H9 (cell line): Measurements from ENCODE around the gene PCSK6. TPM values are rescaled to one million over a fixed set of nuclear protein-coding genes. Genes with fewer than 3 reads are reported as not detected.

Experiments
- DNase-seq: peaks from one replicate; pipeline ENCODE4 v3.0.0-alpha.2; 2017
- H2AFZ ChIP-seq: one replicate; pipeline ENCODE4 v1.6.1; 2013; ENCODE audit warnings: mild to moderate bottlenecking, low read length, control low read depth, moderate library complexity
- H2AK5ac ChIP-seq: 2 replicates; pipeline ENCODE4 v1.6.1; 2013; ENCODE audit warnings: low read length, control low read depth, mixed read lengths; ENCODE audit not compliant: insufficient read length
- H2BK120ac ChIP-seq: one replicate; pipeline ENCODE4 v1.6.1; 2013; ENCODE audit warnings: low read depth, mild to moderate bottlenecking, low read length, control low read depth, inconsistent platforms; ENCODE audit not compliant: poor library complexity, severe bottlenecking
- H2BK12ac ChIP-seq: 2 replicates; pipeline ENCODE4 v1.6.1; 2013; ENCODE audit warnings: low read length, control low read depth, mixed read lengths, low read depth; ENCODE audit not compliant: insufficient read length
- H2BK15ac ChIP-seq: 2 replicates; pipeline ENCODE4 v1.6.1; 2013; ENCODE audit warnings: low read depth, low read length, control low read depth
- H2BK20ac ChIP-seq: one replicate; pipeline ENCODE4 v1.6.1; 2013; ENCODE audit warnings: low read depth, mild to moderate bottlenecking, low read length, control low read depth, inconsistent platforms; ENCODE audit not compliant: poor library complexity, severe bottlenecking
- H2BK5ac ChIP-seq: 2 replicates; pipeline ENCODE4 v1.6.1; 2013; ENCODE audit warnings: low read length, control low read depth, mixed read lengths; ENCODE audit not compliant: insufficient read length
- H3K14ac ChIP-seq: 2 replicates; pipeline ENCODE4 v1.6.1; 2013; ENCODE audit warnings: low read length, control low read depth; ENCODE audit not compliant: insufficient read depth
- H3K18ac ChIP-seq: 2 replicates; pipeline ENCODE4 v1.6.1; 2013; ENCODE audit warnings: low read depth, mild to moderate bottlenecking, mixed read lengths, low read length, control low read depth; ENCODE audit not compliant: insufficient read length
- H3K23ac ChIP-seq: 2 replicates; pipeline ENCODE4 v1.6.1; 2013; ENCODE audit warnings: low read length, control low read depth, mixed read lengths, low read depth; ENCODE audit not compliant: insufficient read length
- H3K23me2 ChIP-seq: 2 replicates; pipeline ENCODE4 v1.6.1; 2013; ENCODE audit warnings: low read depth, mild to moderate bottlenecking, mixed read lengths, low read length, control low read depth; ENCODE audit not compliant: insufficient read length, poor library complexity, severe bottlenecking
- H3K27ac ChIP-seq: 2 replicates; pipeline ENCODE4 v1.5.1; 2013; ENCODE audit warnings: low read length, control low read depth, mixed read lengths, low read depth; ENCODE audit not compliant: insufficient read length
- H3K27me3 ChIP-seq: 2 replicates; pipeline ENCODE4 v1.6.1; 2013; ENCODE audit warnings: low read length, control low read depth, inconsistent platforms; ENCODE audit not compliant: insufficient read depth
- H3K4ac ChIP-seq: 2 replicates; pipeline ENCODE4 v1.6.1; 2013; ENCODE audit warnings: low read depth, mild to moderate bottlenecking, control low read depth, inconsistent platforms, low read length, moderate library complexity
- H3K4me1 ChIP-seq: 2 replicates; pipeline ENCODE4 v1.6.1; 2013; ENCODE audit warnings: low read length, control low read depth, inconsistent platforms; ENCODE audit not compliant: insufficient read depth
- H3K4me2 ChIP-seq: 2 replicates; pipeline ENCODE4 v1.6.1; 2013; ENCODE audit warnings: low read length, control low read depth, mixed read lengths; ENCODE audit not compliant: insufficient read length, insufficient read depth
- H3K56ac ChIP-seq: 2 replicates; pipeline ENCODE4 v1.6.1; 2013; ENCODE audit warnings: low read depth, mild to moderate bottlenecking, mixed read lengths, low read length, control low read depth; ENCODE audit not compliant: insufficient read length
- H3K79me1 ChIP-seq: 2 replicates; pipeline ENCODE4 v1.6.1; 2013; ENCODE audit warnings: low read depth, mild to moderate bottlenecking, moderate library complexity, low read length, control low read depth, inconsistent platforms; ENCODE audit not compliant: insufficient read depth, poor library complexity, severe bottlenecking
- H3K79me2 ChIP-seq: 2 replicates; pipeline ENCODE4 v1.6.1; 2013; ENCODE audit warnings: low read length, control low read depth, inconsistent platforms; ENCODE audit not compliant: insufficient read depth
- H3K9ac ChIP-seq: 2 replicates; pipeline ENCODE4 v1.6.1; 2013; ENCODE audit warnings: low read length, control low read depth, mixed read lengths; ENCODE audit not compliant: insufficient read length; ENCODE audit errors: extremely low read depth
- H3K9me3 ChIP-seq: one replicate; pipeline ENCODE4 v1.6.1; 2013; ENCODE audit warnings: low read depth, low read length, inconsistent platforms; ENCODE audit not compliant: control insufficient read depth
- H3T11ph ChIP-seq: one replicate; pipeline ENCODE4 v1.6.1; 2013; ENCODE audit warnings: mild to moderate bottlenecking, low read length, control low read depth, inconsistent platforms
- H4K20me1 ChIP-seq: one replicate; pipeline ENCODE4 v1.6.1; 2013; ENCODE audit not compliant: control insufficient read depth, insufficient read length, insufficient read depth
- H4K5ac ChIP-seq: 2 replicates; pipeline ENCODE4 v1.6.1; 2013; ENCODE audit warnings: low read depth, mild to moderate bottlenecking, mixed read lengths, low read length, control low read depth; ENCODE audit not compliant: insufficient read length
- H4K8ac ChIP-seq: replicated peaks from 2 replicates; pipeline ENCODE4 v1.6.1; 2013; ENCODE audit warnings: low read length, control low read depth, mixed read lengths, low read depth; ENCODE audit not compliant: insufficient read length
- H4K91ac ChIP-seq: 2 replicates; pipeline ENCODE4 v1.6.1; 2013; ENCODE audit warnings: low read depth, mild to moderate bottlenecking, moderate library complexity, mixed read lengths, low read length, control low read depth; ENCODE audit not compliant: insufficient read length
- H3K27ac Mint-ChIP-seq, 3 experiments: 2 replicates in 2 of 3; 3 replicates in 1 of 3; pipeline ENCODE4 v1.8.0; 2020 to 2021; ENCODE audit warnings: mixed read lengths in 3 of 3, mild to moderate bottlenecking in 1 of 3, moderate library complexity in 1 of 3
- H3K27me3 Mint-ChIP-seq: 2 replicates; pipeline ENCODE4 v1.8.0; 2021; ENCODE audit warnings: low read depth, mild to moderate bottlenecking, moderate library complexity, mixed read lengths
- H3K36me3 Mint-ChIP-seq, 3 experiments: 2 replicates in 2 of 3; 3 replicates in 1 of 3; pipeline ENCODE4 v1.8.0; 2020 to 2021; ENCODE audit warnings: low read depth in 3 of 3, mixed read lengths in 3 of 3; ENCODE audit not compliant: insufficient read depth in 1 of 3
- H3K4me1 Mint-ChIP-seq, 2 experiments: 2 replicates each; pipeline ENCODE4 v1.8.0; 2020; ENCODE audit warnings: mixed read lengths in 2 of 2
- H3K4me3 Mint-ChIP-seq, 2 experiments: 2 replicates in 1 of 2; 3 replicates in 1 of 2; pipeline ENCODE4 v1.8.0; 2020 to 2021; ENCODE audit warnings: mild to moderate bottlenecking in 2 of 2, mixed read lengths in 2 of 2, moderate library complexity in 1 of 2
- H3K9me3 Mint-ChIP-seq, 2 experiments: 2 replicates in 1 of 2; 3 replicates in 1 of 2; pipeline ENCODE4 v1.8.0; 2020; ENCODE audit warnings: mild to moderate bottlenecking in 2 of 2, mixed read lengths in 2 of 2, moderate library complexity in 1 of 2
- WGBS: extraction: QIAGEN DNeasy Blood & Tissue Kit; methylation state at CpG from one replicate; pipeline ENCODE4 v1.1.7; 2013; ENCODE audit warnings: missing lambda C conversion rate, low lambda C conversion rate, mixed read lengths; ENCODE audit not compliant: insufficient read length; ENCODE audit errors: extremely low coverage; 5-methylcytosine and 5-hydroxymethylcytosine counted together
- total RNA-seq: library from RNA; stranded (reverse); gene quantifications from 2 replicates; pipeline ENCODE4 v1.2.1, GENCODE V29; 2021
- TF ChIP-seq, protein P1 (sequence below): fragments of 200-600 bp; sonication (generic); conservative IDR thresholded peaks from 3 replicates; pipeline ENCODE4 v1.8.0; 2021; ENCODE audit warnings: antibody characterized with exemption, mild to moderate bottlenecking

The PCSK6 gene
- total RNA-seq, 1 experiment from 2014 or later: 4.0 TPM

DNA sequence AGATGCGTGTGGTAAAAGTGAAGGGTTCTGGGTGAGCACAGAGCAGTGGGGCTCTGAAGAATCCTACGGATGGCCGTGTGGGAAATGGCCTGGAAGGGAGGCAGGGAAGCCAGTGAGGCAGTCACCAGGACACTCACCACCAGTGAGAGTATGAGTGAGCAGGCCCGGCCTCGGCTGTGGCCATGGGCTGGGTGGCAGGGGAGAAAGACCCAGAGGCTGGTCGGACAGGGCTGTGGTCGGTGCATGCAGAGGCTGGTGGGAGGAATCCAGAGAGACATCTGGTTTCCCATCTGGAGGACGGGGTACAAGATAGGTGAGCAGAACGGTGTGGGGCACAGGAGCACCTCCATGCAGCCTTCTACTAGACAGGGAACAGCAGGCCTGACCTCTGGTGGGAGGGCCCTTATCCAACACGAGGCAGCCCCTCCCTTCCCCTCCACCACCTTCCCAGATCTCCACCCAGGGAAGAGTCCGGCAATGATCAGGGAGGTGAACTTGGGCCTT is 10.1 kb downstream of the PCSK6 start:
- Histone ChIP-seq H2BK120ac (no peak overlapping the region), H3K23me2 (no peaks in the 10 kb centered on the region), H4K91ac (no peak overlapping the region), H3K14ac (no peak overlapping the region; the same call in 1 of the 2 replicates), H3K9me3 (no peaks in the 10 kb centered on the region), H3K4me1 (no peaks in the 10 kb centered on the region), H3K9ac (no peak overlapping the region), H3K23ac (no peak overlapping the region), H4K5ac (no peak overlapping the region), H2BK15ac (no peak overlapping the region), H2AK5ac (no peak overlapping the region), H3K79me2 (no peaks in the 10 kb centered on the region), H4K8ac (no peak overlapping the region), H2AFZ (no peak overlapping the region), H3K4me2 (no peak overlapping the region), H3T11ph (no peak overlapping the region), H2BK5ac (no peak overlapping the region), H3K27me3 (no peaks in the 10 kb centered on the region), H3K79me1 (no peaks in the 10 kb centered on the region), H3K56ac (no peak overlapping the region), H3K4ac (no peak overlapping the region), H4K20me1 (no peaks in the 10 kb centered on the region), H2BK12ac (no peak overlapping the region), H3K27ac (no peak overlapping the region), H2BK20ac (no peak overlapping the region), H3K18ac (no peak overlapping the region)
- H3K36me3 Mint-ChIP-seq: no peaks in the 10 kb centered on the region; a peak in 1 of 7 replicates
- H3K27ac Mint-ChIP-seq: peak overlapping the region in 1 of 3 experiments; percentile 27; a peak in 1 of 7 replicates
- peaks cover 8 to 11% of the 10 kb centered on the region in 2 experiments; a peak in 3 of 4 replicates for H3K4me1 Mint-ChIP-seq
- no peak overlapping the region for H3K4me3 Mint-ChIP-seq
- no peak for DNase-seq
- TF ChIP-seq, protein P1, sequence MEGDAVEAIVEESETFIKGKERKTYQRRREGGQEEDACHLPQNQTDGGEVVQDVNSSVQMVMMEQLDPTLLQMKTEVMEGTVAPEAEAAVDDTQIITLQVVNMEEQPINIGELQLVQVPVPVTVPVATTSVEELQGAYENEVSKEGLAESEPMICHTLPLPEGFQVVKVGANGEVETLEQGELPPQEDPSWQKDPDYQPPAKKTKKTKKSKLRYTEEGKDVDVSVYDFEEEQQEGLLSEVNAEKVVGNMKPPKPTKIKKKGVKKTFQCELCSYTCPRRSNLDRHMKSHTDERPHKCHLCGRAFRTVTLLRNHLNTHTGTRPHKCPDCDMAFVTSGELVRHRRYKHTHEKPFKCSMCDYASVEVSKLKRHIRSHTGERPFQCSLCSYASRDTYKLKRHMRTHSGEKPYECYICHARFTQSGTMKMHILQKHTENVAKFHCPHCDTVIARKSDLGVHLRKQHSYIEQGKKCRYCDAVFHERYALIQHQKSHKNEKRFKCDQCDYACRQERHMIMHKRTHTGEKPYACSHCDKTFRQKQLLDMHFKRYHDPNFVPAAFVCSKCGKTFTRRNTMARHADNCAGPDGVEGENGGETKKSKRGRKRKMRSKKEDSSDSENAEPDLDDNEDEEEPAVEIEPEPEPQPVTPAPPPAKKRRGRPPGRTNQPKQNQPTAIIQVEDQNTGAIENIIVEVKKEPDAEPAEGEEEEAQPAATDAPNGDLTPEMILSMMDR: no peak
- no peaks in the 10 kb centered on the region for H3K9me3 Mint-ChIP-seq
- peaks cover 5% of the 10 kb centered on the region for H3K27me3 Mint-ChIP-seq
- WGBS: no CpG with 5 or more reads among the region's 11 CpGs
